Measurements from ENCODE around the gene TMEM26. TPM values are rescaled to one million over a fixed set of nuclear protein-coding genes. Genes with fewer than 3 reads are reported as not detected.

Gene TMEM26
- total and polyA plus RNA-seq, 2 experiments from 2014 or later, result 1.0 to 1.9 TPM

DNA sequence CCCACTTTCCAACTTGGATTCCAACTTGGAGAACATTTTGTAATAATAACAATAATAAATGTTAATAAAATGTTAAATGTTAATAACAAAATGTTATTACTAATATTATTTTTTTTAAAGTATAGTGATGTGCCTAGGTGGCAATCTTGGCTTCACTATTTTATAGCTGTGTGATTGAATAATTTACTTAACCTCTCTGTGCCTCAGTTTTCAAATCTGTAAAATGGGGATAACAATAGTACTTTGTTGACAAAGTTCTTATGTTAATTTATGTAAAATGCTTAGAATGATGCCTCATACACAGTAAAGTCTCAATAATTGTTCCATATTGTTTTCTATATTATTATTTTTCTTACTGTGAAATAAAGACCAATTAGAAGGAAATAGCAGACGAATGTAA, 23.3 kb upstream of the TMEM26 start (continued):
- TF ChIP-seq, protein P1, sequence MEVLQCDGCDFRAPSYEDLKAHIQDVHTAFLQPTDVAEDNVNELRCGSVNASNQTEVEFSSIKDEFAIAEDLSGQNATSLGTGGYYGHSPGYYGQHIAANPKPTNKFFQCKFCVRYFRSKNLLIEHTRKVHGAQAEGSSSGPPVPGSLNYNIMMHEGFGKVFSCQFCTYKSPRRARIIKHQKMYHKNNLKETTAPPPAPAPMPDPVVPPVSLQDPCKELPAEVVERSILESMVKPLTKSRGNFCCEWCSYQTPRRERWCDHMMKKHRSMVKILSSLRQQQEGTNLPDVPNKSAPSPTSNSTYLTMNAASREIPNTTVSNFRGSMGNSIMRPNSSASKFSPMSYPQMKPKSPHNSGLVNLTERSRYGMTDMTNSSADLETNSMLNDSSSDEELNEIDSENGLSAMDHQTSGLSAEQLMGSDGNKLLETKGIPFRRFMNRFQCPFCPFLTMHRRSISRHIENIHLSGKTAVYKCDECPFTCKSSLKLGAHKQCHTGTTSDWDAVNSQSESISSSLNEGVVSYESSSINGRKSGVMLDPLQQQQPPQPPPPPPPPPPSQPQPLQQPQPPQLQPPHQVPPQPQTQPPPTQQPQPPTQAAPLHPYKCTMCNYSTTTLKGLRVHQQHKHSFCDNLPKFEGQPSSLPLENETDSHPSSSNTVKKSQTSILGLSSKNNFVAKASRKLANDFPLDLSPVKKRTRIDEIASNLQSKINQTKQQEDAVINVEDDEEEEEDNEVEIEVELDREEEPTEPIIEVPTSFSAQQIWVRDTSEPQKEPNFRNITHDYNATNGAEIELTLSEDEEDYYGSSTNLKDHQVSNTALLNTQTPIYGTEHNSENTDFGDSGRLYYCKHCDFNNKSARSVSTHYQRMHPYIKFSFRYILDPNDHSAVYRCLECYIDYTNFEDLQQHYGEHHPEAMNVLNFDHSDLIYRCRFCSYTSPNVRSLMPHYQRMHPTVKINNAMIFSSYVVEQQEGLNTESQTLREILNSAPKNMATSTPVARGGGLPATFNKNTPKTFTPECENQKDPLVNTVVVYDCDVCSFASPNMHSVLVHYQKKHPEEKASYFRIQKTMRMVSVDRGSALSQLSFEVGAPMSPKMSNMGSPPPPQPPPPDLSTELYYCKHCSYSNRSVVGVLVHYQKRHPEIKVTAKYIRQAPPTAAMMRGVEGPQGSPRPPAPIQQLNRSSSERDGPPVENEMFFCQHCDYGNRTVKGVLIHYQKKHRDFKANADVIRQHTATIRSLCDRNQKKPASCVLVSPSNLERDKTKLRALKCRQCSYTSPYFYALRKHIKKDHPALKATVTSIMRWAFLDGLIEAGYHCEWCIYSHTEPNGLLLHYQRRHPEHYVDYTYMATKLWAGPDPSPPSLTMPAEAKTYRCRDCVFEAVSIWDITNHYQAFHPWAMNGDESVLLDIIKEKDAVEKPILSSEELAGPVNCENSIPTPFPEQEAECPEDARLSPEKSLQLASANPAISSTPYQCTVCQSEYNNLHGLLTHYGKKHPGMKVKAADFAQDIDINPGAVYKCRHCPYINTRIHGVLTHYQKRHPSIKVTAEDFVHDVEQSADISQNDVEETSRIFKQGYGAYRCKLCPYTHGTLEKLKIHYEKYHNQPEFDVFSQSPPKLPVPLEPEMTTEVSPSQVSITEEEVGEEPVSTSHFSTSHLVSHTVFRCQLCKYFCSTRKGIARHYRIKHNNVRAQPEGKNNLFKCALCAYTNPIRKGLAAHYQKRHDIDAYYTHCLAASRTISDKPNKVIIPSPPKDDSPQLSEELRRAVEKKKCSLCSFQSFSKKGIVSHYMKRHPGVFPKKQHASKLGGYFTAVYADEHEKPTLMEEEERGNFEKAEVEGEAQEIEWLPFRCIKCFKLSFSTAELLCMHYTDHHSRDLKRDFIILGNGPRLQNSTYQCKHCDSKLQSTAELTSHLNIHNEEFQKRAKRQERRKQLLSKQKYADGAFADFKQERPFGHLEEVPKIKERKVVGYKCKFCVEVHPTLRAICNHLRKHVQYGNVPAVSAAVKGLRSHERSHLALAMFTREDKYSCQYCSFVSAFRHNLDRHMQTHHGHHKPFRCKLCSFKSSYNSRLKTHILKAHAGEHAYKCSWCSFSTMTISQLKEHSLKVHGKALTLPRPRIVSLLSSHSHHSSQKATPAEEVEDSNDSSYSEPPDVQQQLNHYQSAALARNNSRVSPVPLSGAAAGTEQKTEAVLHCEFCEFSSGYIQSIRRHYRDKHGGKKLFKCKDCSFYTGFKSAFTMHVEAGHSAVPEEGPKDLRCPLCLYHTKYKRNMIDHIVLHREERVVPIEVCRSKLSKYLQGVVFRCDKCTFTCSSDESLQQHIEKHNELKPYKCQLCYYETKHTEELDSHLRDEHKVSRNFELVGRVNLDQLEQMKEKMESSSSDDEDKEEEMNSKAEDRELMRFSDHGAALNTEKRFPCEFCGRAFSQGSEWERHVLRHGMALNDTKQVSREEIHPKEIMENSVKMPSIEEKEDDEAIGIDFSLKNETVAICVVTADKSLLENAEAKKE (CRISPR knock-in tag; IDR thresholded peaks at IDR 0.05), result no peak

DNA sequence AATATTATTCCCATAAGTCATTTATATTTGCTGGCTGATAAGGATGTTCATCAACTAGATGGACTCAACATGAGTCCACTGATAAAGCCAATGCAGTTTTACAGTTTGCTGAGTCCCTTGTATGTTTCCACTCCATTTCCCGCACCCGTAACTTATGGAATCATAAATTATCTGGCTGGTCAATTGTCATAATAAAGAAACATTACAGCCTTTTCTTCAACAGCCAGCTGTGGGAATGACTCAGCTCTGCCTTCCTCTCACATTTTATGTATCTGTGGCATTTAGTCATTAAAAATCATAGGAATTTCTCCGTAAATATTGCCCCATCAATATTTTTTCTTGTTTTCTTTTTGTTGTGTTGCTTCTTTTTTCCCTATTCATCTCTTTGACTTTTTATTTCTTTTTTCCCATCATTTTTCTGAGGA, 22.3 kb upstream of the TMEM26 start:
- Mint-ChIP-seq H3K36me3 (ENCODE audit: low read depth) (peaks cover 10% of the 10 kb centered on the region; the same call in 2 of the 3 replicates), H3K4me3 (no peak overlapping the region), H3K9me3 (no peaks in the 10 kb centered on the region), H3K4me1 (peaks cover 13% of the 10 kb centered on the region), H3K27ac (no peak overlapping the region; the same call in 1 of the 2 replicates), H3K27me3 (ENCODE audit: insufficient read depth, low read depth, poor library complexity) (peaks cover 2% of the 10 kb centered on the region)
- Histone ChIP-seq H4K20me1 (replicated peaks; ENCODE audit: insufficient read depth) (no peaks in the 10 kb centered on the region), H3K4me3 (no peak overlapping the region), H3K4me1 (ENCODE audit: insufficient read depth) (peaks cover 3% of the 10 kb centered on the region), H3K36me3 (ENCODE audit: insufficient read depth) (no peaks in the 10 kb centered on the region), H3K4me2 (no peak overlapping the region), H2AFZ (no peak overlapping the region), H3F3A (replicated peaks; ENCODE audit: low read depth) (no peaks in the 10 kb centered on the region; the same call in 1 of the 2 replicates), H3K9me2 (ENCODE audit: insufficient read depth) (peaks cover 10% of the 10 kb centered on the region; the same call in 1 of the 2 replicates), H3K27ac (ENCODE audit: low read depth) (no peak overlapping the region), H3K27me3 (ENCODE audit: insufficient read depth) (no peaks in the 10 kb centered on the region), H3K79me2 (replicated peaks; ENCODE audit: insufficient read depth) (no peaks in the 10 kb centered on the region)
- no peak for ATAC-seq
- no peak for DNase-seq (ENCODE audit: low spot score)
- no peak for TF ChIP-seq EZH2 (IDR thresholded peaks at IDR 0.05; ENCODE audit: low read depth, unreplicated experiment)
- TF ChIP-seq NANOG (IDR thresholded peaks at IDR 0.05; ENCODE audit: borderline replicate concordance), result no peak
- TF ChIP-seq, protein P2, sequence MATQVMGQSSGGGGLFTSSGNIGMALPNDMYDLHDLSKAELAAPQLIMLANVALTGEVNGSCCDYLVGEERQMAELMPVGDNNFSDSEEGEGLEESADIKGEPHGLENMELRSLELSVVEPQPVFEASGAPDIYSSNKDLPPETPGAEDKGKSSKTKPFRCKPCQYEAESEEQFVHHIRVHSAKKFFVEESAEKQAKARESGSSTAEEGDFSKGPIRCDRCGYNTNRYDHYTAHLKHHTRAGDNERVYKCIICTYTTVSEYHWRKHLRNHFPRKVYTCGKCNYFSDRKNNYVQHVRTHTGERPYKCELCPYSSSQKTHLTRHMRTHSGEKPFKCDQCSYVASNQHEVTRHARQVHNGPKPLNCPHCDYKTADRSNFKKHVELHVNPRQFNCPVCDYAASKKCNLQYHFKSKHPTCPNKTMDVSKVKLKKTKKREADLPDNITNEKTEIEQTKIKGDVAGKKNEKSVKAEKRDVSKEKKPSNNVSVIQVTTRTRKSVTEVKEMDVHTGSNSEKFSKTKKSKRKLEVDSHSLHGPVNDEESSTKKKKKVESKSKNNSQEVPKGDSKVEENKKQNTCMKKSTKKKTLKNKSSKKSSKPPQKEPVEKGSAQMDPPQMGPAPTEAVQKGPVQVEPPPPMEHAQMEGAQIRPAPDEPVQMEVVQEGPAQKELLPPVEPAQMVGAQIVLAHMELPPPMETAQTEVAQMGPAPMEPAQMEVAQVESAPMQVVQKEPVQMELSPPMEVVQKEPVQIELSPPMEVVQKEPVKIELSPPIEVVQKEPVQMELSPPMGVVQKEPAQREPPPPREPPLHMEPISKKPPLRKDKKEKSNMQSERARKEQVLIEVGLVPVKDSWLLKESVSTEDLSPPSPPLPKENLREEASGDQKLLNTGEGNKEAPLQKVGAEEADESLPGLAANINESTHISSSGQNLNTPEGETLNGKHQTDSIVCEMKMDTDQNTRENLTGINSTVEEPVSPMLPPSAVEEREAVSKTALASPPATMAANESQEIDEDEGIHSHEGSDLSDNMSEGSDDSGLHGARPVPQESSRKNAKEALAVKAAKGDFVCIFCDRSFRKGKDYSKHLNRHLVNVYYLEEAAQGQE (IDR thresholded peaks at IDR 0.05; ENCODE audit: unreplicated experiment), result no peak
- TF ChIP-seq, protein P1 (CRISPR knock-in tag; IDR thresholded peaks at IDR 0.05), result no peak
- TF ChIP-seq POLR2AphosphoS5 (IDR thresholded peaks at IDR 0.05; ENCODE audit: low read depth), result no peak
- TF ChIP-seq EZH2phosphoT487 (IDR thresholded peaks at IDR 0.05; ENCODE audit: unreplicated experiment), result no peak

All from GM23338 (cell line).